ENCODE measurements around the gene FNBP1L.
"Not testable (repeated sequence)": the region's sequence is repeated elsewhere in the genome, so short reads cannot be mapped to it uniquely, and the experiment has no call there.

Gene FNBP1L

DNA sequence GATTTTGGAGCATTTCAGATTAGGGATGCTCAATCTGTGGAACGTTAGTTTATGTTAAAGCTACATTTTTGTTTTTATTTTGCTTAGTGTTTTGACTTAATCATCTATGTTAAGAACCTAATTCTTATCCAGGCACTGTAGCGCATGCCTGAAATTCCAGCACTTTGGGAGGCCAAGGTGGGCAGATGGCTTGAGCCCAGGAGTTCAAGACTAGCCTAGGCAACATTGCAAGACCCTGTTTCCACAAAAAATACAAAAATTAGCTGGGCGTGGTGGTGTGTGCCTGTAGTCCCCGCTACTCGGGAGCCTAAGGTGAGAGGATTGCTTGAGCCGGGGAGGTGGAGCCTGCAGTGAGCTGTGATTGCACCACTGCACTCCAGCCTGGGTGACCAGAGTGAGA is 23.4 kb downstream of the FNBP1L start:
- H3K27ac ChIP-seq = peak overlapping the region; percentile 47

DNA sequence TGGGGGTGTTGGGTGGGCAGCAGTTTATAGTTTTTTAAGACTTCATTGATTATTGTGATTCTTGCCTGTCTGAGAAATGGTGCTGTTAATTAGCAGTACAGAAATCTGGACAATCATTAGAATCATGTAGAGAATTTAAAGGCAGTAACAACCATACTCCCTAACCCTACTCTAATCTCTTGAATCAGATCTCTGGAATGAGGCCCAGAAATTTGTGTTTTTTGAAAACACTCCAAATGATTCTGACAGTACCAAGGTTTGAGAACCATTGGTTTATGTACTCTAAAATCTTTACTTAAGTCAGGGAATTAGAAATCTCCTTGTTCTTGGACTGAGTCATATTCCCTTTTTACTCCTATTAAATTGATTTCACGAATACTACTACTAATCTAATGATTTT is 24.0 kb downstream of the FNBP1L start:
- no peak for TF ChIP-seq ZFX (IDR thresholded peaks at IDR 0.05)
- no peak for TF ChIP-seq CTCF (conservative IDR thresholded peaks at IDR 0.05)

More for the DNA sequence above, 23.4 kb downstream of the FNBP1L start:
- TF ChIP-seq CTCF (conservative IDR thresholded peaks at IDR 0.05) = no peak
- TF ChIP-seq ZFX (IDR thresholded peaks at IDR 0.05) = no peak

DNA sequence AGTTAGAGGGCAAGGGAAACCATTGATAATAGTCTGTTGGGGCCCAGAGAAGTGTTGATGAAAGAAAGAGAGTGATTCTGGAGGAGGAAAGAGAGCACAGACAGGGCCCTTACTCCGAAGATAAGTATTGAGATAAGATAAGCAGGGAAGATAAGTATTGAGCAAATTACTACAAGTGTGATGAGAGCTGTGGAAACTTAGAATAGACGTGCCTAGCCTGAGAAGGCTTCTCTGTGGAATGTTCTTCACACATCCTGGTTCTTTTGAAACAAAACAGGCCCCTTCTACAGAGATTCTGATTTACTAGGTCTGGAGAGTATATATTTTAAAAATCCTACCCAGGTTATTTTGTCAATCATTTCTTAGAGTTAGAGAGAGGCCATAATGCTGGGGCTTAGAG is 26.4 kb downstream of the FNBP1L start:
- TF ChIP-seq CTCF (conservative IDR thresholded peaks at IDR 0.05) (no peak), ZFX (IDR thresholded peaks at IDR 0.05) (no peak)

More for the DNA sequence above, 24.0 kb downstream of the FNBP1L start:
- H3K27ac ChIP-seq = no peak overlapping the region

DNA sequence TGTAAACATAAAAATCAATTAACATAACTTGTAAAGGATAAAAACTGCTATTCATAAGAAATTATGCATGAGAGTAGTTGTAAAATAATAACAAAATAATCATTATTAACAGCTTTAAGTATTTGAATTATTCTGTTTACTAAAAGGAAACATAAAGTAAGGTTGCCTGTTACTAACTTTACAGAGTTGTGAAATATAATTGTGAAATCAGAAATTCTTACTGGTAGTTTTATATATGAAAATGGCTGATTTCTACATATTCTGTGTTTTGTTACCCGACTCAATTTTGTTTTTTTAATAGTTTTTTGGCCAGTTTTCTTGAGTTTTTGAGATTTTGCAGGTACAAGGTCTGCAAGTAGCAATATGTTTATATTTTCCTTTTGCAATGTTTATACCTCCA is 27.8 kb downstream of the FNBP1L start:
- H3K27ac ChIP-seq = no peak overlapping the region
- TF ChIP-seq ZFX (IDR thresholded peaks at IDR 0.05) (no peak), CTCF (conservative IDR thresholded peaks at IDR 0.05) (no peak)

More for the DNA sequence above, 26.4 kb downstream of the FNBP1L start:
- H3K27ac ChIP-seq = no peak overlapping the region

GRCh38 chr1:93479133-93479745 is 31.3 kb downstream of the FNBP1L start:
- not testable (repeated sequence) for H3K27ac ChIP-seq

DNA sequence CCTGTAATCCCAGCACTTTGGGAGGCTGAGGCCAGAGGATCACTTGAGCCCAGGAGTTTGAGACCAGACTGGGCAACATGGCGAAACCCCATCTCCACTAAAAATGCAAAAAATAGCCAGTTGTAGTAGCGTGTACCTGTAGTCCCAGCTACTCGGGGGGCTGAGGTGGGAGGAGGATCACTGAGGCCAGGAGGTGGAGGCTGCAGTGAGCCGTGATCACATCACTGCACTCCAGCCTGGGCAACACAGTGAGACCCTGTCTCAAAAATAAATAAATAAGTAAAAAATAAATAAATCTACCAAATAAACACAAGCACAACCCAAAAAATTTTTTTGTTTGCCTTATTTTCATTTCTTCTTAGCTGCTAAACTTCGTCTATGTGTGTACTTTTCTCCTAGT is 34.0 kb downstream of the FNBP1L start:
- not testable (repeated sequence) for H3K27ac ChIP-seq

GRCh38 chr1:93483200-93483599 is 35.3 kb downstream of the FNBP1L start:
- H3K27ac ChIP-seq = no peak overlapping the region
- no peak for TF ChIP-seq ZFX (IDR thresholded peaks at IDR 0.05)

DNA sequence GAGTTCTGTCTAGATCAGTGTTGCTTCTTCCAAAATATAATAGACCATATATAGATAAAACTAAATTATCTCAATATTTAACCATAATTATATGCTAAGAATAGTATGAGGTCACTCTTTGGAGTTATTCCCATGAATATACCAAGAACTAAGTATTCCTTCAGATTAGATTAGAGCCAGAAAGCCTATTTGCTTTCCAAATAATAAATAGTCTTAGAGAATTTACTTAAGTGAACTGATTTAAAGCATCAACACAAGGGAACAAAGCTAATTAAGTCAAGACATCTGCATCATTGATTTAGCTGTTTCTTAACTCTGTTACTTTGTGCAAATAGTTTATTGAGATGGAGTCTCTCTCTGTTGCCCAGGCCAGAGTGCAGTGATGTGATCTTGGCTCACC is 35.7 kb downstream of the FNBP1L start:
- no peak for TF ChIP-seq ZFX (IDR thresholded peaks at IDR 0.05)
- TF ChIP-seq CTCF (conservative IDR thresholded peaks at IDR 0.05) = no peak

GRCh38 chr1:93488207-93488606 is 40.3 kb downstream of the FNBP1L start:
- TF ChIP-seq ZFX (IDR thresholded peaks at IDR 0.05) (no peak), CTCF (conservative IDR thresholded peaks at IDR 0.05) (no peak)
- H3K27ac ChIP-seq = no peak overlapping the region

More for the DNA sequence above, 35.7 kb downstream of the FNBP1L start:
- peak overlapping the region; percentile 22; the same call in 1 of the 2 replicates for H3K27ac ChIP-seq

Data from C4-2B (cell line).